ENCODE data around the gene FAM53B.
"Not testable (repeated sequence)": the region's sequence is repeated elsewhere in the genome, so short reads cannot be mapped to it uniquely, and the experiment has no call there.

Gene FAM53B

DNA sequence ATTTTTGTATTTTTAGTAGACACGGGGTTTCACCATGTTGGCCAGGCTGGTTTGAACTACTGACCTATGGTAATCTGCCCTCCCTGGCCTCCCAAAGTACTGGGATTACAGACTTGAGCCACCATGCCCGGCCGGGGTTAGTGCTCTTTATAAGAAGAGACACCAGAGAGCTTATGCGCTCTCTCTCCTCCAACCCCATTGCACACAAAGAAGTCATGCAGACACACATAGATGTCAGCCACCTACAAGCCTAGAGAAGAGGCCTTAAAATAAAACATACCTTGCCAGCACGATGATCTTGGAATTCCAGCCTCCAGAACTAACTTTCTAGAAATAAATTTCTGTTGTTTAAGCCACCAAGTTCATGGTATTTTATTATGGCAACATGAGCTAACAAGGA is 10.0 kb upstream of the FAM53B start:
- H3K4me1 ChIP-seq (ENCODE audit: insufficient read depth, low read length): peaks cover 21% of the 10 kb centered on the region; the same call in 1 of the 2 replicates
- no peaks in the 10 kb centered on the region for H3K9me3 ChIP-seq (ENCODE audit: insufficient read depth, low read depth, low read length)
- no peak overlapping the region for H3K4me3 ChIP-seq (ENCODE audit: low read length)
- H3K9ac ChIP-seq (ENCODE audit: low read depth, low read length): no peak overlapping the region
- peaks cover 16% of the 10 kb centered on the region for H3K36me3 ChIP-seq (ENCODE audit: insufficient read depth, low read depth, low read length)
- H3K27me3 ChIP-seq (ENCODE audit: insufficient read depth, low read length): no peaks in the 10 kb centered on the region
- no peak overlapping the region for H3K27ac ChIP-seq (ENCODE audit: low read length)

GRCh38 chr10:124748953-124749645 is 4.9 kb upstream of the FAM53B start:
- Histone ChIP-seq H3K27me3 (ENCODE audit: insufficient read depth, low read length) (no peaks in the 10 kb centered on the region; the same call in 1 of the 2 replicates), H3K4me1 (ENCODE audit: insufficient read depth, low read length) (peaks cover 7% of the 10 kb centered on the region; the same call in 1 of the 2 replicates), H3K36me3 (ENCODE audit: insufficient read depth, low read depth, low read length) (peaks cover 6% of the 10 kb centered on the region; the same call in 1 of the 2 replicates), H3K9ac (ENCODE audit: low read depth, low read length) (no peak overlapping the region), H3K4me3 (ENCODE audit: low read length) (no peak overlapping the region), H3K27ac (ENCODE audit: low read length) (no peak overlapping the region), H3K9me3 (ENCODE audit: insufficient read depth, low read depth, low read length) (no peaks in the 10 kb centered on the region)

GRCh38 chr10:124748166-124748565 is 4.0 kb upstream of the FAM53B start:
- Histone ChIP-seq H3K9ac (ENCODE audit: low read depth, low read length) (no peak overlapping the region), H3K27ac (ENCODE audit: low read length) (no peak overlapping the region), H3K36me3 (ENCODE audit: insufficient read depth, low read depth, low read length) (peaks cover 6% of the 10 kb centered on the region; the same call in 1 of the 2 replicates), H3K4me1 (ENCODE audit: insufficient read depth, low read length) (peaks cover 7% of the 10 kb centered on the region; the same call in 1 of the 2 replicates), H3K9me3 (ENCODE audit: insufficient read depth, low read depth, low read length) (no peaks in the 10 kb centered on the region), H3K4me3 (ENCODE audit: low read length) (no peak overlapping the region), H3K27me3 (ENCODE audit: insufficient read depth, low read length) (peaks cover 5% of the 10 kb centered on the region; the same call in 1 of the 2 replicates)

DNA sequence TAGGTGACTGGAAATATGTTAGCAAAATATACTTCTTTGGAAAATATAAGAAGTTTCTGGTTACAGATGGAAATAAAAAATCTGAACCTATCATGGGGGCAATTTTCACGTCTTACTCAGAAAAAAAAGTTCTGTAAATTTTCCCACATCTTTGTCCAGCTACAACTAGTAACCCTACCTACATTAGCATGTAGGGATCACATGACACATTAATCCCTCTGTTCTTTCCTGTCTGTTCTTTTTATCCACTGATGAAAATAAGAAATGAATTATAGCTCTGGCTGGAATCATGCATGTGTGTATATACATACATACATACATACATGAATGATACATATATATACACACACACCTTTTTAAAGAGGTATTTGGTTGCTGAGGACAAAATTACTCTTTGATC is 3.6 kb upstream of the FAM53B start:
- Histone ChIP-seq H3K4me3 (ENCODE audit: low read length) (no peak overlapping the region), H3K27me3 (ENCODE audit: insufficient read depth, low read length) (peaks cover 9% of the 10 kb centered on the region), H3K4me1 (ENCODE audit: insufficient read depth, low read length) (peaks cover 7% of the 10 kb centered on the region; the same call in 1 of the 2 replicates), H3K36me3 (ENCODE audit: insufficient read depth, low read depth, low read length) (peaks cover 6% of the 10 kb centered on the region; the same call in 1 of the 2 replicates), H3K9me3 (ENCODE audit: insufficient read depth, low read depth, low read length) (no peaks in the 10 kb centered on the region), H3K27ac (ENCODE audit: low read length) (no peak overlapping the region), H3K9ac (ENCODE audit: low read depth, low read length) (no peak overlapping the region)

GRCh38 chr10:124746992-124747391 is 2.8 kb upstream of the FAM53B start:
- H3K4me3 ChIP-seq (ENCODE audit: low read length): no peak overlapping the region
- no peak overlapping the region for H3K27ac ChIP-seq (ENCODE audit: low read length)
- no peak overlapping the region for H3K9ac ChIP-seq (ENCODE audit: low read depth, low read length)
- peaks cover 6% of the 10 kb centered on the region; the same call in 1 of the 2 replicates for H3K36me3 ChIP-seq (ENCODE audit: insufficient read depth, low read depth, low read length)
- H3K4me1 ChIP-seq (ENCODE audit: insufficient read depth, low read length): peaks cover 13% of the 10 kb centered on the region
- H3K9me3 ChIP-seq (ENCODE audit: insufficient read depth, low read depth, low read length): no peaks in the 10 kb centered on the region
- H3K27me3 ChIP-seq (ENCODE audit: insufficient read depth, low read length): peaks cover 17% of the 10 kb centered on the region

- H3K27me3 ChIP-seq (ENCODE audit: insufficient read depth, low read length): peaks cover 22% of the 10 kb centered on the region
- peaks cover 18% of the 10 kb centered on the region for H3K4me1 ChIP-seq (ENCODE audit: insufficient read depth, low read length)
- H3K36me3 ChIP-seq (ENCODE audit: insufficient read depth, low read depth, low read length); H3K4me3 ChIP-seq (ENCODE audit: low read length); H3K9me3 ChIP-seq (ENCODE audit: insufficient read depth, low read depth, low read length); H3K27ac ChIP-seq (ENCODE audit: low read length); H3K9ac ChIP-seq (ENCODE audit: low read depth, low read length): not testable (repeated sequence)
These were observed 2.3 kb upstream of the FAM53B start for GRCh38 chr10:124746447-124746846.

GRCh38 chr10:124745673-124746072 is 1.5 kb upstream of the FAM53B start:
- Histone ChIP-seq H3K4me1 (ENCODE audit: insufficient read depth, low read length) (peaks cover 25% of the 10 kb centered on the region), H3K9ac (ENCODE audit: low read depth, low read length) (no peak overlapping the region), H3K27me3 (ENCODE audit: insufficient read depth, low read length) (peaks cover 29% of the 10 kb centered on the region), H3K36me3 (ENCODE audit: insufficient read depth, low read depth, low read length) (peaks cover 6% of the 10 kb centered on the region; the same call in 1 of the 2 replicates), H3K27ac (ENCODE audit: low read length) (no peak overlapping the region), H3K4me3 (ENCODE audit: low read length) (no peak overlapping the region), H3K9me3 (ENCODE audit: insufficient read depth, low read depth, low read length) (no peaks in the 10 kb centered on the region)

GRCh38 chr10:124745252-124745651 is 1.1 kb upstream of the FAM53B start:
- Histone ChIP-seq H3K27ac (ENCODE audit: low read length) (no peak overlapping the region), H3K36me3 (ENCODE audit: insufficient read depth, low read depth, low read length) (peaks cover 6% of the 10 kb centered on the region; the same call in 1 of the 2 replicates), H3K9me3 (ENCODE audit: insufficient read depth, low read depth, low read length) (no peaks in the 10 kb centered on the region), H3K4me1 (ENCODE audit: insufficient read depth, low read length) (peaks cover 29% of the 10 kb centered on the region), H3K9ac (ENCODE audit: low read depth, low read length) (no peak overlapping the region), H3K27me3 (ENCODE audit: insufficient read depth, low read length) (peaks cover 33% of the 10 kb centered on the region), H3K4me3 (ENCODE audit: low read length) (peak overlapping the region; percentile 68)

GRCh38 chr10:124743191-124744101 is 732 bp downstream of the FAM53B start:
- Histone ChIP-seq H3K27me3 (ENCODE audit: insufficient read depth, low read length) (peaks cover 51% of the 10 kb centered on the region), H3K9me3 (ENCODE audit: insufficient read depth, low read depth, low read length) (no peaks in the 10 kb centered on the region), H3K4me1 (ENCODE audit: insufficient read depth, low read length) (peaks cover 46% of the 10 kb centered on the region), H3K36me3 (ENCODE audit: insufficient read depth, low read depth, low read length) (peaks cover 6% of the 10 kb centered on the region; the same call in 1 of the 2 replicates), H3K4me3 (ENCODE audit: low read length) (peak overlapping the region; percentile 72; the same call in 1 of the 2 replicates), H3K27ac (ENCODE audit: low read length) (no peak overlapping the region), H3K9ac (ENCODE audit: low read depth, low read length) (peak overlapping the region; percentile 54; the same call in 1 of the 2 replicates)

GRCh38 chr10:124742413-124743190 is 1.6 kb downstream of the FAM53B start:
- Histone ChIP-seq H3K4me1 (ENCODE audit: insufficient read depth, low read length) (peaks cover 53% of the 10 kb centered on the region), H3K27me3 (ENCODE audit: insufficient read depth, low read length) (peaks cover 52% of the 10 kb centered on the region), H3K36me3 (ENCODE audit: insufficient read depth, low read depth, low read length) (peaks cover under 1% of the 10 kb centered on the region; the same call in 1 of the 2 replicates), H3K9me3 (ENCODE audit: insufficient read depth, low read depth, low read length) (no peaks in the 10 kb centered on the region), H3K27ac (ENCODE audit: low read length) (no peak overlapping the region), H3K4me3 (ENCODE audit: low read length) (peak overlapping the region; percentile 72), H3K9ac (ENCODE audit: low read depth, low read length) (peak overlapping the region; percentile 54; the same call in 1 of the 2 replicates)

- Histone ChIP-seq H3K4me1 (ENCODE audit: insufficient read depth, low read length) (peaks cover 59% of the 10 kb centered on the region), H3K27me3 (ENCODE audit: insufficient read depth, low read length) (peaks cover 52% of the 10 kb centered on the region), H3K9me3 (ENCODE audit: insufficient read depth, low read depth, low read length) (no peaks in the 10 kb centered on the region), H3K9ac (ENCODE audit: low read depth, low read length) (no peak overlapping the region; the same call in 1 of the 2 replicates), H3K27ac (ENCODE audit: low read length) (no peak overlapping the region), H3K4me3 (ENCODE audit: low read length) (peak overlapping the region; percentile 72), H3K36me3 (ENCODE audit: insufficient read depth, low read depth, low read length) (no peaks in the 10 kb centered on the region)
These were observed 2.2 kb downstream of the FAM53B start for GRCh38 chr10:124741922-124742412.

Data from iPS-20b (cell line).